Measurements from ENCODE around the gene AZU1.

Gene AZU1

DNA sequence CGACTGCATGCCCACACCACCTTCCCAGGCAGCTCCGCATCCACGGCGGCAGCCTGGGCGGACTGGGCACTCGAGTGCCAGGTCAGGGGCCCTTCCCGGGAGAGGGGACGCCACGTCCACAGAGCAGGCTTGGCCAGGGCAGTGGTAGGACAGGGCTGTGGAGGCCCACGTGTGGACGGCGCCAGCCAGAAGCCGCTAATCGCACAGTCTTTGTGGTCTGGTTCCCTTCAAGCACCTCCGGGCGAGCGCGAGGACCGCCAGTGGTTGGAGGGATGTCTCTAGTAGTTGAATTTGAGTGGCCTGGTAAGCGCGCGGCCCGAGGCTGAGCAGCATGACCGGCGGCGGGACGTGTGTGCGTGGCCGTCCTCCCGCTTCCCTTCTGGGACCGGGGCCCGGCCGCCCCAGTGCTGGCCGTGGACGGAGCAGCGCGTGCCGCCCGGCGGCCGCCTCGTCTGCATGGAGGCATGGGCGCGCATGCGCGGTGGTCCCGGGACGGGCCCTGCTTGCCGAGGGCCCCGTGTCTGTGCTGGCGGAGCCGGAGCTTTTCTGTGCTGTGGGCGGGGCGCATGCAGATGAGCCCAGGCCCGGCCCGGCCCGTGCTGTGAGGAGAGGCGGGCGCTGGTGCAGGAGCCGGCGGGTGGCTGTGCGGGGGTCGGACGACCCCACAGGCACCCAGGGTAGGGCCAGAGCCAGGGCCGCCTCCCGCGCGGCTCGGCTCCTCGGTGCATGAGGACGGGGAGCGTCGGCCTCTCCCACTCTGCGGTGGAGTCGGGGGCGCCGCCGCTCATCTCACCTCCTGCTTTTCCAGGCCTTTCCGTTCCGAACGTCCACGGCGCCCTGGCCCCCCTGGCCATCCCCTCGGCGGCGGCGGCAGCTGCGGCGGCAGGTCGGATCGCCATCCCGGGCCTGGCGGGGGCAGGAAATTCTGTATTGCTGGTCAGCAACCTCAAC is 21.8 kb upstream of the AZU1 start:
- TF ChIP-seq, protein P1, sequence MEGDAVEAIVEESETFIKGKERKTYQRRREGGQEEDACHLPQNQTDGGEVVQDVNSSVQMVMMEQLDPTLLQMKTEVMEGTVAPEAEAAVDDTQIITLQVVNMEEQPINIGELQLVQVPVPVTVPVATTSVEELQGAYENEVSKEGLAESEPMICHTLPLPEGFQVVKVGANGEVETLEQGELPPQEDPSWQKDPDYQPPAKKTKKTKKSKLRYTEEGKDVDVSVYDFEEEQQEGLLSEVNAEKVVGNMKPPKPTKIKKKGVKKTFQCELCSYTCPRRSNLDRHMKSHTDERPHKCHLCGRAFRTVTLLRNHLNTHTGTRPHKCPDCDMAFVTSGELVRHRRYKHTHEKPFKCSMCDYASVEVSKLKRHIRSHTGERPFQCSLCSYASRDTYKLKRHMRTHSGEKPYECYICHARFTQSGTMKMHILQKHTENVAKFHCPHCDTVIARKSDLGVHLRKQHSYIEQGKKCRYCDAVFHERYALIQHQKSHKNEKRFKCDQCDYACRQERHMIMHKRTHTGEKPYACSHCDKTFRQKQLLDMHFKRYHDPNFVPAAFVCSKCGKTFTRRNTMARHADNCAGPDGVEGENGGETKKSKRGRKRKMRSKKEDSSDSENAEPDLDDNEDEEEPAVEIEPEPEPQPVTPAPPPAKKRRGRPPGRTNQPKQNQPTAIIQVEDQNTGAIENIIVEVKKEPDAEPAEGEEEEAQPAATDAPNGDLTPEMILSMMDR (conservative IDR thresholded peaks at IDR 0.05; ENCODE audit: low read depth, low read length) = no peak
- DNase-seq (ENCODE audit: low read depth) = no peak
- no peak overlapping the region for H3K4me3 ChIP-seq (ENCODE audit: low read depth, low read length)

DNA sequence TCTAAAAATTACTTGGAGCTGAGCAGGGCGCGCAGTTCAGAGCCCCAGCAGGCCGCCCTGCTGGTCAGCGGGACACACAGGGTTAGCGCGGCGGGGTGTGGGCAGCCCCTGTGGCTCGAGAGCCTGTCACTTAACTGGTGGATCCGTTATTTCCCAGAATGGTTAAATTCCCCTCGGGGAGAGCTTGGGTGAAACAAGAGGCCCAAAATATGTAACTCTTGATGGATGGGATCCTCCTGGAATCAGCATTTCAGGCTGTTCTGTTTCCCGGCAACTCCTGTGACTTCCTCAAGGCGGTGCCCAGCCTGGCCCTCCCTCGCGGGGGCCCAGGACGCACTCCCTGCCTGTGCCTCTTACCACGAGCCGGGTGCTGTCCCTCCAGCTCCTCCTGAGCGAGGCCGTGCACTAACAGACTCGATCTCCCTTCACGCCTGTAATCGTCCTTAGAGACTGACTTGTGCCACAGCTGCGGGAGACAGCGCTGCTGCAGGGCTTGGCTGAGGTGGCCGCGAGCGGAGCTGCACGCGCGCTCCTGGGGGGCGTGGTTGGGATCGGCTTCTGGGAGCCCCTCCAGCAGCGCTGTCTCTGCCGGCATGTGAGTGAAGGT is 20.7 kb upstream of the AZU1 start:
- DNase-seq (ENCODE audit: low read depth) = no peak
- no peak overlapping the region for H3K4me3 ChIP-seq (ENCODE audit: low read depth, low read length)
- TF ChIP-seq, protein P1 (conservative IDR thresholded peaks at IDR 0.05; ENCODE audit: low read depth, low read length) = no peak

DNA sequence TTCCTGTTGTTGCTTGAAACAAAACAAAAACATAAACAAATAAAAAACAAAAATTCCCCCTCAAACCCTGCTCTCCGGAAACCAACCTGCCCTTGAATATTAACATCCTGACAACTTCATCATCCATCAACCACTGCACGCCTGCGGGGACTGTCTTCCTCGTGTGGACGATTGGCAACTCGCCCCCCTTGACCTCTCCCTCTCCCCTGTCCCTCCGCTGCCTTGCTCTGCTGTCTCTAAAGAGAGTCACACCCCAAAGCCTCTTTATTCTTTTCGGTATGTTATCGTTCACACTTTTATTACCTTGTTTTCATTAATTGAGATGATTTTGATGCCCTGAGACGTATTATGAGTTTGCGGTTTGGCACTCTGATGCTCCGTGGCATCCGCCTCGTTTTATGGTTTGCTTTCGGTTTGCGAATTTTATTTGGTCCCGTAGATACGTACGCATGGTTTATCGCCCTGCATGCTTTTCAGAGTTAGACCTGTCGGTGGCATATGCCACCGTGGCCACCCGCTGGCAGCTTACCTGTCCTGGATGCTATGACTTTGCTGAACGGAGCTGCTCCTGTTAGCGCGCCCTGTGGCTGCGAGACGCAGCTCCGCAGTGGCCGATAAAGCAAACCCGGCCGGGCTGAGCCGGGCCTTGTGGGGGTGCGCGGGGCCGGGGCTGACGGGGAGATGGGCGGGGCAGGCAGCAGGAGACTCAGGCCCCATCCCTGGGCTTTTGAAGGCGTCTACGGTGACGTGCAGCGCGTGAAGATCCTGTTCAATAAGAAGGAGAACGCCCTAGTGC is 19.8 kb upstream of the AZU1 start:
- TF ChIP-seq, protein P1 (conservative IDR thresholded peaks at IDR 0.05; ENCODE audit: low read depth, low read length) = no peak
- no peak overlapping the region for H3K4me3 ChIP-seq (ENCODE audit: low read depth, low read length)
- no peak for DNase-seq (ENCODE audit: low read depth)

DNA sequence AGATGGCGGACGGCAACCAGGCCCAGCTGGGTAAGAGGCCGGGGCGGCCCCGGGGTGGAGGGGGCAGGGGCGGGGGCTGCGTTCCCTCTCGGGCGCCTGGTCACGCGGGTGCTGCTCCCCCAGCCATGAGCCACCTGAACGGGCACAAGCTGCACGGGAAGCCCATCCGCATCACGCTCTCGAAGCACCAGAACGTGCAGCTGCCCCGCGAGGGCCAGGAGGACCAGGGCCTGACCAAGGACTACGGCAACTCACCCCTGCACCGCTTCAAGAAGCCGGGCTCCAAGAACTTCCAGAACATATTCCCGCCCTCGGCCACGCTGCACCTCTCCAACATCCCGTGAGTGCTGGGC is 19.2 kb upstream of the AZU1 start:
- TF ChIP-seq, protein P1 (conservative IDR thresholded peaks at IDR 0.05; ENCODE audit: low read depth, low read length) = no peak
- no peak for DNase-seq (ENCODE audit: low read depth)
- H3K4me3 ChIP-seq (ENCODE audit: low read depth, low read length) = no peak overlapping the region

DNA sequence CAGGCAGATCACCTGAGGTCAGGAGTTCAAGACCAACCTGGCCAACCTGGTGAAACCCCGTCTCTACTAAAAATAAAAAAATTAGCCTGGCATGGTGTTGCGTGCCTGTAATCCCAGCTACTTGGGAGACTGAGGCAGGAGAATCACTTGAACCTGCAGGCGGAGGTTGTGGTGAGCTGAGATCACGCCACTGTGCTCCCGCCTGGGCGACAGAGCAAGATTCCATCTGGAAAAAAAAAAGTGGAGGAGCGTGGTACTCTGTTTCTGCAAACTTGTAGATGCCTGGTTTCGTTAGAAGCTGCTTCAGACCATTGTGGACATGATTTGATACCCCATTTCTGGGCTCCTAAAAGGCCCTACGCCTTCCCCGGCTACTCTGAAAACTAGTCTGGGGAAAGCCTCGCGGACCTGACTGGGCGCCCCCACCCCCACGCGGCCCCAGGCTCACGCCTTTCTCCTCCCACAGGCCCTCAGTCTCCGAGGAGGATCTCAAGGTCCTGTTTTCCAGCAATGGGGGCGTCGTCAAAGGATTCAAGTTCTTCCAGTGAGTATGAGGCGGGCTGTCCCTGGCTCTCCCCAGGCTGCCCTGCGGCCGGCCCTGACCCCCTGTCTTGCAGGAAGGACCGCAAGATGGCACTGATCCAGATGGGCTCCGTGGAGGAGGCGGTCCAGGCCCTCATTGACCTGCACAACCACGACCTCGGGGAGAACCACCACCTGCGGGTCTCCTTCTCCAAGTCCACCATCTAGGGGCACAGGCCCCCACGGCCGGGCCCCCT is 17.4 kb upstream of the AZU1 start:
- H3K4me3 ChIP-seq (ENCODE audit: low read depth, low read length) = no peak overlapping the region
- TF ChIP-seq, protein P1 (conservative IDR thresholded peaks at IDR 0.05; ENCODE audit: low read depth, low read length) = no peak
- DNase-seq (ENCODE audit: low read depth) = no peak

DNA sequence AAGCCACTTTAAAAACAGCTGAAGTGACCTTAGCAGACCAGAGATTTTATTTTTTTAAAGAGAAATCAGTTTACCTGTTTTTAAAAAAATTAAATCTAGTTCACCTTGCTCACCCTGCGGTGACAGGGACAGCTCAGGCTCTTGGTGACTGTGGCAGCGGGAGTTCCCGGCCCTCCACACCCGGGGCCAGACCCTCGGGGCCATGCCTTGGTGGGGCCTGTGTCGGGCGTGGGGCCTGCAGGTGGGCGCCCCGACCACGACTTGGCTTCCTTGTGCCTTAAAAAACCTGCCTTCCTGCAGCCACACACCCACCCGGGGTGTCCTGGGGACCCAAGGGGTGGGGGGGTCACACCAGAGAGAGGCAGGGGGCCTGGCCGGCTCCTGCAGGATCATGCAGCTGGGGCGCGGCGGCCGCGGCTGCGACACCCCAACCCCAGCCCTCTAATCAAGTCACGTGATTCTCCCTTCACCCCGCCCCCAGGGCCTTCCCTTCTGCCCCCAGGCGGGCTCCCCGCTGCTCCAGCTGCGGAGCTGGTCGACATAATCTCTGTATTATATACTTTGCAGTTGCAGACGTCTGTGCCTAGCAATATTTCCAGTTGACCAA is 16.7 kb upstream of the AZU1 start:
- no peak for DNase-seq (ENCODE audit: low read depth)
- TF ChIP-seq, protein P1 (conservative IDR thresholded peaks at IDR 0.05; ENCODE audit: low read depth, low read length) = no peak
- no peak overlapping the region for H3K4me3 ChIP-seq (ENCODE audit: low read depth, low read length)

Data from choroid plexus epithelial cell (primary cell).